ENCODE data around the gene S100A1. TPM values are rescaled to one million over a fixed set of nuclear protein-coding genes. Genes with fewer than 3 reads are reported as not detected.
A peak's percentile ranks its signal among the peaks of the same experiment; 100 is the strongest.

The S100A1 gene
- total and polyA plus RNA-seq, 2 of the 13 experiments (the other 11 are each of a cell fraction or from before 2014, with no cell fraction given): 120 to 251 TPM

GRCh38 chr1:153627715-153628626, at the start of gene S100A1 (continued):
- TF ChIP-seq ZBTB20 (CRISPR knock-in tag; IDR thresholded peaks at IDR 0.05; ENCODE audit: borderline replicate concordance, low read depth) (peak; percentile 38; the same call in 1 of the 2 replicates), ATF1 (CRISPR knock-in tag; IDR thresholded peaks at IDR 0.05) (no peak), ZFX (CRISPR knock-in tag; IDR thresholded peaks at IDR 0.05; ENCODE audit: low read depth) (peak; percentile 54; the same call in 1 of the 2 replicates), TFAP4 (IDR thresholded peaks at IDR 0.05; ENCODE audit: borderline replicate concordance, low read depth) (no peak), GTF2F1 (IDR thresholded peaks at IDR 0.05; ENCODE audit: low read length) (no peak), NONO (IDR thresholded peaks at IDR 0.05) (no peak), NONO (CRISPR knock-in tag; conservative IDR thresholded peaks at IDR 0.05) (0 out of 2 replicates have a peak, but pooled peaks have one; percentile 4), ZBTB33 (CRISPR knock-in tag; IDR thresholded peaks at IDR 0.05) (no peak), AKNA (CRISPR knock-in tag; IDR thresholded peaks at IDR 0.05; ENCODE audit: borderline replicate concordance) (no peak), ZNF563 (CRISPR knock-in tag; IDR thresholded peaks at IDR 0.05) (0 out of 2 replicates have a peak, but pooled peaks have one; percentile 17)
